CD14-positive monocyte (primary cell): ENCODE measurements around the gene NINJ1. TPM values are rescaled to one million over a fixed set of nuclear protein-coding genes. Genes with fewer than 3 reads are reported as not detected.

Source experiments
- DNase-seq, 3 donors: peaks; one replicate each; pipeline ENCODE4 v3.0.0-alpha.2; 2011 to 2022
- H2AFZ ChIP-seq: 2 replicates; pipeline ENCODE4 v1.6.0; 2012; ENCODE audit warnings: mild to moderate bottlenecking, low read depth, low read length, inconsistent platforms; ENCODE audit not compliant: insufficient read depth, poor library complexity, severe bottlenecking
- H3K27ac ChIP-seq, 2 donors: 1 replicate in 1 of 2; 2 replicates in 1 of 2; pipeline ENCODE4 v1.5.1; 2012 to 2013; ENCODE audit warnings: low read length in 2 of 2, control low read depth in 1 of 2, inconsistent platforms in 1 of 2, low read depth in 1 of 2, mild to moderate bottlenecking in 1 of 2
- H3K27me3 ChIP-seq, 2 donors: one replicate each; pipeline versions ENCODE4 v1.6.0 to v1.6.1; 2011 to 2013; ENCODE audit warnings: low read length in 2 of 2; ENCODE audit not compliant: control insufficient read depth in 2 of 2, insufficient read depth in 2 of 2
- H3K36me3 ChIP-seq, 2 donors: replicated peaks in 1 of 2; 1 replicate in 1 of 2; 2 replicates in 1 of 2; pipeline versions ENCODE4 v1.5.1 to v1.6.1; 2012 to 2013; ENCODE audit warnings: low read length in 2 of 2, control low read depth in 1 of 2, inconsistent platforms in 1 of 2, mild to moderate bottlenecking in 1 of 2; ENCODE audit not compliant: insufficient read depth in 2 of 2, control insufficient read depth in 1 of 2
- H3K4me1 ChIP-seq, 2 donors: 1 replicate in 1 of 2; 2 replicates in 1 of 2; pipeline versions ENCODE4 v1.5.1 to v1.6.1; 2012 to 2013; ENCODE audit warnings: low read length in 2 of 2, control low read depth in 1 of 2, inconsistent platforms in 1 of 2, mild to moderate bottlenecking in 1 of 2, moderate library complexity in 1 of 2; ENCODE audit not compliant: insufficient read depth in 2 of 2, control insufficient read depth in 1 of 2
- H3K4me2 ChIP-seq: replicated peaks from 2 replicates; pipeline ENCODE3; 2012; ENCODE audit warnings: low read length, moderate library complexity, mild to moderate bottlenecking; ENCODE audit not compliant: poor library complexity, severe bottlenecking; ENCODE audit errors: extremely low read depth
- H3K4me3 ChIP-seq, 3 experiments: fragments of 200-600 bp in 1 of 3; sonication (generic) in 1 of 3; replicated peaks in 1 of 3; 1 replicate in 2 of 3; 2 replicates in 1 of 3; pipeline ENCODE4 v1.5.1; 2011 to 2013; ENCODE audit warnings: low read length in 3 of 3, mild to moderate bottlenecking in 3 of 3, control low read depth in 2 of 3, low read depth in 2 of 3, inconsistent platforms in 1 of 3, moderate library complexity in 1 of 3
- H3K79me2 ChIP-seq: 2 replicates; pipeline ENCODE4 v1.6.0; 2012; ENCODE audit warnings: mild to moderate bottlenecking, control low read depth, inconsistent platforms, low read length, moderate library complexity; ENCODE audit not compliant: insufficient read depth
- H3K9ac ChIP-seq: 2 replicates; pipeline ENCODE4 v1.6.0; 2017; ENCODE audit warnings: low read length, mild to moderate bottlenecking; ENCODE audit not compliant: insufficient read depth, poor library complexity, severe bottlenecking
- H3K9me3 ChIP-seq, 2 donors: replicated peaks in 1 of 2; 1 replicate in 1 of 2; 2 replicates in 1 of 2; pipeline versions ENCODE4 v1.5.1 to v1.6.1; 2012 to 2013; ENCODE audit warnings: low read length in 2 of 2, control low read depth in 1 of 2; ENCODE audit not compliant: control insufficient read depth in 1 of 2, insufficient read depth in 1 of 2
- H4K20me1 ChIP-seq: 2 replicates; pipeline ENCODE4 v1.6.0; 2012; ENCODE audit warnings: mild to moderate bottlenecking, low read length, control low read depth, moderate library complexity; ENCODE audit not compliant: insufficient read depth
- H3K27ac Mint-ChIP-seq, 7 donors: one replicate each; pipeline ENCODE4 v1.8.0; 2020; ENCODE audit warnings: mild to moderate bottlenecking in 7 of 7, mixed read lengths in 7 of 7, moderate library complexity in 6 of 7, inconsistent platforms in 2 of 7
- H3K27me3 Mint-ChIP-seq, 3 donors: one replicate each; pipeline ENCODE4 v1.8.0; 2021 to 2022; ENCODE audit warnings: low read depth in 3 of 3, mild to moderate bottlenecking in 3 of 3, mixed read lengths in 3 of 3, moderate library complexity in 3 of 3, inconsistent platforms in 1 of 3
- H3K36me3 Mint-ChIP-seq, 2 donors: one replicate each; pipeline ENCODE4 v1.8.0; 2020; ENCODE audit warnings: mixed read lengths in 2 of 2, inconsistent platforms in 1 of 2, mild to moderate bottlenecking in 1 of 2
- H3K4me1 Mint-ChIP-seq: one replicate; pipeline ENCODE4 v1.8.0; 2020; ENCODE audit warnings: mild to moderate bottlenecking, mixed read lengths
- H3K4me3 Mint-ChIP-seq, 2 donors: one replicate each; pipeline ENCODE4 v1.8.0; 2020; ENCODE audit warnings: mild to moderate bottlenecking in 2 of 2, mixed read lengths in 2 of 2, moderate library complexity in 1 of 2
- H3K9me3 Mint-ChIP-seq, 7 donors: one replicate each; pipeline ENCODE4 v1.8.0; 2020 to 2022; ENCODE audit warnings: mixed read lengths in 7 of 7, mild to moderate bottlenecking in 6 of 7, moderate library complexity in 6 of 7, inconsistent platforms in 2 of 7
- WGBS: methylation state at CpG from one replicate; pipeline ENCODE4 v1.1.5; 2013; ENCODE audit warnings: missing lambda C conversion rate; ENCODE audit not compliant: insufficient coverage; 5-methylcytosine and 5-hydroxymethylcytosine counted together
- intact Hi-C, 2 donors: fragments of 100-400 bp; cut with micrococcal nuclease; formaldehyde crosslinking; loops; one replicate each; pipeline versions ENCODE4 v1.15.0 to v1.15.1; 2023
- polyA plus RNA-seq, 3 donors: library from polyadenylated mRNA; depleted of rRNA in 1 of 3; unstranded in 2 of 3; stranded (reverse) in 1 of 3; fragments of 300-500 nt in 2 of 3; fragments of >200 nt in 1 of 3; fragmentation: Illumina TruSeq in 2 of 3; gene quantifications; 1 replicate in 2 of 3; 2 replicates in 1 of 3; pipeline ENCODE4 v1.2.3, GENCODE V29; 2012 to 2021
- TF ChIP-seq, protein P1 (sequence below): fragments of 200-600 bp; IDR thresholded peaks from one replicate; pipeline ENCODE4 v1.8.0; 2022; ENCODE audit warnings: antibody characterized with exemption, mild to moderate bottlenecking

The NINJ1 gene
- polyA plus RNA-seq, 3 donors: 290 to 610 (median 469) TPM

DNA sequence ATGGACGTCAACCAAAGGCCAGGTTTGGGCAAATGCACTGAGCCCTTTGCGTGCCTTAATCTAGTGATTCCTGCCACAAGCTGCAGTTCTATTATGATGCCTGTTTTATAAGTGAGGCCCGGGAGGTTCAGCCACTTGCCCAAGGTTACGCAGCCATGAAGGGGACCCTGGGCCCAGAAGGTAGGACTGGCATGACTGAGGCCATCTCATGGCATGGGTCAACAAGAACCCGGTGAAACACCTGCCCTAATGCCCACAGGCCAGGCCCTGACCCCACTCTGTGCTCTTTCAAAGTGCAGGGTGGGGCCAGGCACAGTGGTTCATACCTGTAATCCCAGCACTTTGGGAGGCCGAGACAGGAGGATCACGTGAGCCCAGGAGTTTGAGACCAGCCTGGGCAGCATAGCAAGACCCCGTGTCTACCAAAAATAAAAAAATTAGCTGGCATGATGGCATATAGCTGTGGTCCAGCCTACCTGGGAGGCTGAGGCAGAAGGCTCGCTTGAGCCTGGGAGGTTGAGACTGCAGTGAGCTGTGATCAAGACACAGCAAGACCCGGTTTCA, 8.6 kb downstream of the NINJ1 start:
- no peaks in the 10 kb centered on the region for H3K27me3 Mint-ChIP-seq
- no peak for DNase-seq
- H3K9me3 Mint-ChIP-seq: peaks cover 0 to 2% (median 0%) of the 10 kb centered on the region in 7 donors
- Histone ChIP-seq H4K20me1 (peaks cover 76% of the 10 kb centered on the region), H3K36me3 (peaks cover 65 to 78% of the 10 kb centered on the region in 2 donors), H3K4me2 (no peak overlapping the region), H2AFZ (no peak overlapping the region), H3K27me3 (no peaks in the 10 kb centered on the region), H3K9me3 (no peaks in the 10 kb centered on the region), H3K79me2 (peaks cover 62% of the 10 kb centered on the region), H3K9ac (no peak overlapping the region), H3K4me1 (peaks cover 70 to 79% of the 10 kb centered on the region in 2 donors), H3K27ac (no peak overlapping the region), H3K4me3 (no peak overlapping the region)
- peaks cover 70% of the 10 kb centered on the region for H3K4me1 Mint-ChIP-seq
- peaks cover 68 to 91% of the 10 kb centered on the region in 2 donors for H3K36me3 Mint-ChIP-seq
- WGBS: 96% methylated on average over 8 of the region's 10 CpGs
- peak overlapping the region in 3 of 7 donors; percentile 40 to 61 (median 42) for H3K27ac Mint-ChIP-seq
- intact Hi-C loops: no loop called here
- peak overlapping the region in 1 of 2 donors; percentile 37 for H3K4me3 Mint-ChIP-seq
- TF ChIP-seq, protein P1, sequence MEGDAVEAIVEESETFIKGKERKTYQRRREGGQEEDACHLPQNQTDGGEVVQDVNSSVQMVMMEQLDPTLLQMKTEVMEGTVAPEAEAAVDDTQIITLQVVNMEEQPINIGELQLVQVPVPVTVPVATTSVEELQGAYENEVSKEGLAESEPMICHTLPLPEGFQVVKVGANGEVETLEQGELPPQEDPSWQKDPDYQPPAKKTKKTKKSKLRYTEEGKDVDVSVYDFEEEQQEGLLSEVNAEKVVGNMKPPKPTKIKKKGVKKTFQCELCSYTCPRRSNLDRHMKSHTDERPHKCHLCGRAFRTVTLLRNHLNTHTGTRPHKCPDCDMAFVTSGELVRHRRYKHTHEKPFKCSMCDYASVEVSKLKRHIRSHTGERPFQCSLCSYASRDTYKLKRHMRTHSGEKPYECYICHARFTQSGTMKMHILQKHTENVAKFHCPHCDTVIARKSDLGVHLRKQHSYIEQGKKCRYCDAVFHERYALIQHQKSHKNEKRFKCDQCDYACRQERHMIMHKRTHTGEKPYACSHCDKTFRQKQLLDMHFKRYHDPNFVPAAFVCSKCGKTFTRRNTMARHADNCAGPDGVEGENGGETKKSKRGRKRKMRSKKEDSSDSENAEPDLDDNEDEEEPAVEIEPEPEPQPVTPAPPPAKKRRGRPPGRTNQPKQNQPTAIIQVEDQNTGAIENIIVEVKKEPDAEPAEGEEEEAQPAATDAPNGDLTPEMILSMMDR: no peak

DNA sequence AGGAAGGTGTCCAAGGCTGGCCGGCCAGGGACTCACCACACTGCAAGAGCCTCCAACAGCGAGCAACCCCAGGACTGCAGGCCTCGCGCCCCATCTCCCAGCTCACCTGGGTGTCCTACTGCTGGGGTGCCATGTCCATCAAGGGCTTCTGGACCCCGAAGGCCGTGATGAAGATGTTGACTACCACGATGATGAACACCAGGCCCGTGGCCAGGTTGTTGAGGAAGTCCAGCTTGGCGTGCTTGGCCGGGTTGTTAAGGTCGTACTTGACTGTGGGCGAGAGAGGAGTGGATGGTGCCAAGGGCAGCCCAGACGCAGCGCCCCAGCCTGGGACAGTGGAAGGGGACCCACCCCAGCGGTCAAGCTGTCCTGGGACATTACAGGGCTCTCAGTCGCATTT, 9.3 kb downstream of the NINJ1 start:
- intact Hi-C loops: no loop called here
- peaks cover 0 to 2% (median 0%) of the 10 kb centered on the region in 7 donors for H3K9me3 Mint-ChIP-seq
- no peak overlapping the region for H3K27ac ChIP-seq

More for the DNA sequence above, 9.3 kb downstream of the NINJ1 start:
- no peak overlapping the region for H3K4me3 Mint-ChIP-seq
- Histone ChIP-seq H3K9me3 (no peaks in the 10 kb centered on the region), H3K27me3 (no peaks in the 10 kb centered on the region), H3K36me3 (peaks cover 59 to 72% of the 10 kb centered on the region in 2 donors), H3K9ac (no peak overlapping the region), H2AFZ (no peak overlapping the region), H3K4me3 (no peak overlapping the region), H4K20me1 (peaks cover 70% of the 10 kb centered on the region), H3K79me2 (peaks cover 56% of the 10 kb centered on the region), H3K4me2 (no peak overlapping the region), H3K4me1 (peaks cover 69 to 79% of the 10 kb centered on the region in 2 donors)
- peaks cover 67 to 88% of the 10 kb centered on the region in 2 donors for H3K36me3 Mint-ChIP-seq
- TF ChIP-seq, protein P1: no peak
- H3K4me1 Mint-ChIP-seq: peaks cover 70% of the 10 kb centered on the region
- peaks cover 0 to under 1% (median 0%) of the 10 kb centered on the region in 3 donors for H3K27me3 Mint-ChIP-seq
- DNase-seq: peak in 1 of 3 donors; percentile 15
- H3K27ac Mint-ChIP-seq: peak overlapping the region in 1 of 7 donors; percentile 62
- 98% methylated on average over 16 of the region's 16 CpGs for WGBS
